Sigmoid colon (tissue), 7 donors: ENCODE measurements around the gene MAGIX. TPM values are rescaled to one million over a fixed set of nuclear protein-coding genes. Genes with fewer than 3 reads are reported as not detected.

Experiments
- DNase-seq: peaks from one replicate; pipeline ENCODE4 v3.0.0-alpha.2; 2019
- H3K27ac ChIP-seq, 4 donors: fragments of 200-600 bp; sonication (generic); one replicate each; pipeline ENCODE4 v1.5.1; 2016 to 2019; ENCODE audit warnings: mild to moderate bottlenecking in 1 of 4
- H3K27me3 ChIP-seq, 3 donors: fragments of 200-600 bp; sonication (generic); one replicate each; pipeline ENCODE4 v1.5.1; 2019; ENCODE audit warnings: mild to moderate bottlenecking in 1 of 3
- H3K36me3 ChIP-seq, 4 donors: fragments of 200-600 bp; sonication (generic); one replicate each; pipeline ENCODE4 v1.5.1; 2016 to 2019
- H3K4me1 ChIP-seq, 4 donors: fragments of 200-600 bp; sonication (generic); one replicate each; pipeline ENCODE4 v1.5.1; 2017 to 2019
- H3K4me3 ChIP-seq, 4 donors: fragments of 200-600 bp; sonication (generic); one replicate each; pipeline ENCODE4 v1.5.1; 2017 to 2019; ENCODE audit warnings: mild to moderate bottlenecking in 2 of 4, moderate library complexity in 1 of 4
- H3K9me3 ChIP-seq, 4 donors: fragments of 200-600 bp in 3 of 4; sonication (generic) in 3 of 4; one replicate each; pipeline versions ENCODE4 v1.5.1 to v1.6.1; 2013 to 2019
- CTCF ChIP-seq, 4 experiments: fragments of 450-650 bp in 3 of 4; fragments of 200-600 bp in 1 of 4; IDR thresholded peaks; one replicate each; pipeline ENCODE4 v1.5.1; 2016 to 2019; ENCODE audit warnings: antibody characterized with exemption in 4 of 4, mild to moderate bottlenecking in 3 of 4, moderate library complexity in 2 of 4
- EP300 ChIP-seq, 4 donors: sonication (generic); formaldehyde crosslinking; IDR thresholded peaks; one replicate each; pipeline ENCODE4 v1.6.1; 2017; ENCODE audit warnings: antibody characterized with exemption in 4 of 4
- POLR2A ChIP-seq, 2 donors: fragments of 450-650 bp; IDR thresholded peaks; one replicate each; pipeline ENCODE4 v1.6.1; 2016; ENCODE audit warnings: antibody characterized with exemption in 2 of 2, mild to moderate bottlenecking in 2 of 2, moderate library complexity in 2 of 2
- POLR2AphosphoS5 ChIP-seq, 4 donors: sonication (generic); formaldehyde crosslinking; IDR thresholded peaks; one replicate each; pipeline ENCODE4 v1.6.1; 2017; ENCODE audit warnings: antibody characterized with exemption in 4 of 4
- WGBS, 2 donors: extraction: QIAGEN DNeasy Blood & Tissue Kit; methylation state at CpG; one replicate each; pipeline ENCODE4 v1.1.7; 2013; 5-methylcytosine and 5-hydroxymethylcytosine counted together
- intact Hi-C: fragments of 100-400 bp; cut with DNase I; formaldehyde crosslinking; loops from one replicate; pipeline ENCODE4 v1.15.1; 2023
- polyA plus RNA-seq, 3 donors: library from polyadenylated mRNA; stranded (reverse); fragments of 200-250 nt; gene quantifications; one replicate each; pipeline ENCODE4 v1.2.3, GENCODE V29; 2013
- small RNA-seq, 3 donors: library from RNA; depleted of rRNA; stranded (forward); fragments of <200 nt; gene quantifications; one replicate each; pipeline ENCODE3, GENCODE V24; 2016
- total RNA-seq, 4 donors: library from RNA; depleted of rRNA; stranded (reverse); fragments of >200 nt; gene quantifications; one replicate each; pipeline ENCODE4 v1.1.0, GENCODE V29; 2016
- donor health status: healthy with polysubstance abuse.
- donor health status: Bipolar disorder and iron deficiency.
- donor health status: healthy.

The MAGIX gene
- total and polyA plus RNA-seq, 7 donors, result 1.4 to 24.0 (median 3.1) TPM

GRCh38 chrX:49212861-49213260 lies 50.3 kb downstream of the MAGIX start:
- TF ChIP-seq POLR2AphosphoS5 (IDR thresholded peaks at IDR 0.05) (no peak), POLR2A (IDR thresholded peaks at IDR 0.05) (no peak), CTCF (IDR thresholded peaks at IDR 0.05) (no peak), EP300 (IDR thresholded peaks at IDR 0.05) (no peak)
- Histone ChIP-seq H3K27ac (no peak overlapping the region), H3K9me3 (no peaks in the 10 kb centered on the region), H3K4me1 (no peaks in the 10 kb centered on the region), H3K36me3 (no peaks in the 10 kb centered on the region), H3K4me3 (no peak overlapping the region), H3K27me3 (no peaks in the 10 kb centered on the region)
- intact Hi-C loops, result no loop called here
- WGBS, 2 donors, result 83 to 84% methylated on average over 1 of the region's 1 CpG
- no peak for DNase-seq

- Histone ChIP-seq H3K4me1 (no peaks in the 10 kb centered on the region), H3K27ac (no peak overlapping the region), H3K9me3 (no peaks in the 10 kb centered on the region), H3K36me3 (no peaks in the 10 kb centered on the region), H3K4me3 (no peak overlapping the region), H3K27me3 (no peaks in the 10 kb centered on the region)
- TF ChIP-seq POLR2AphosphoS5 (IDR thresholded peaks at IDR 0.05) (no peak), POLR2A (IDR thresholded peaks at IDR 0.05) (no peak), EP300 (IDR thresholded peaks at IDR 0.05) (no peak), CTCF (IDR thresholded peaks at IDR 0.05) (no peak)
- DNase-seq, result no peak
- intact Hi-C loops, result no loop called here
- WGBS, 2 donors, result 75 to 85% methylated on average over 2 of the region's 2 CpGs
These were observed 51.9 kb downstream of the MAGIX start for GRCh38 chrX:49214416-49214815.

DNA sequence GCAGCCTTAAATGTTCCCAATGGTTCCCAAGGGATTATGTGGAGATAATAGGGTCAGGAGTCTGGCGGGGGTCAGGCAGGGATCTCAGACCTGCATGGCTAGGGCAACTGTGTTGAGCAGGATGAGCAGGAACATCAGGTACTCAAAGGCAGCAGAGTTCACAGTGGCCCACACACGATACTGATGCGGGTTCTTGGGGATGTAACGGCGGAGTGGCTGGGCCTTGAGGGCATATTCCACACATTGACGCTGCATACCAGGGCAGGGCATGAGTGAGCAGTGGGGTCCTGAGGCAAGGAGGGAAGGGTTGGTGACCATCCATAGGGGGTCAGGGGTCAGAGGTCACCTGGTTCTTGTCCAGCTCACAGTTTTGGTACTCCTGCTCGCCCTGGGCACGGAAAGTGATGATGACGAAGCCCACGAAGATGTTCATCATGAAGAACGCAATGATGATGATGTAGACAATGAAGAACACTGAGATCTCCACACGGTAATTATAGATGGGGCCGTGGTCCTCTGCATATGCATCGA lies 52.5 kb downstream of the MAGIX start:
- Histone ChIP-seq H3K27ac (no peak overlapping the region), H3K36me3 (no peaks in the 10 kb centered on the region), H3K4me1 (no peaks in the 10 kb centered on the region), H3K9me3 (no peaks in the 10 kb centered on the region), H3K4me3 (no peak overlapping the region), H3K27me3 (no peaks in the 10 kb centered on the region)
- TF ChIP-seq EP300 (IDR thresholded peaks at IDR 0.05) (no peak), POLR2AphosphoS5 (IDR thresholded peaks at IDR 0.05) (no peak), POLR2A (IDR thresholded peaks at IDR 0.05) (no peak), CTCF (IDR thresholded peaks at IDR 0.05) (no peak)
- intact Hi-C loops, result no loop called here
- 88% methylated on average over 14 of the region's 14 CpGs for WGBS, 2 donors
- DNase-seq, result no peak

Small RNAs within 50 kb of the gene (small RNA-seq; reads per million reads assigned to genes)
- 0 reads per million in 3 donors for gene RN7SL262P

Other genes with a start within 250 kb of the MAGIX start
- gene PIM2, start 243.7 kb upstream of the MAGIX start, total RNA-seq, result 1 to 10 TPM; 2.4 to 6.9 (median 4.4) TPM
- gene PIM2, start 243.7 kb upstream of the MAGIX start, polyA plus RNA-seq, result 10 to 100 TPM in 1 of 3 donors, 1 to 10 TPM in 2; 6.6 to 42.0 (median 6.7) TPM
- gene OTUD5, start 205.2 kb upstream of the MAGIX start, total RNA-seq, result 10 to 100 TPM; 33.6 to 41.4 (median 38.0) TPM
- gene OTUD5, start 205.2 kb upstream of the MAGIX start, polyA plus RNA-seq, result 10 to 100 TPM; 22.4 to 39.3 (median 24.6) TPM
- 1 to 10 TPM in 3 of 4 donors, under 1 TPM in 1; 0.95 to 2.5 (median 1.3) TPM for gene KCND1, start 190.9 kb upstream of the MAGIX start, total RNA-seq
- 1 to 10 TPM in 1 of 3 donors, not detected in 2; 1.7 TPM for gene KCND1, start 190.9 kb upstream of the MAGIX start, polyA plus RNA-seq
- gene GRIPAP1, start 160.5 kb upstream of the MAGIX start, total RNA-seq, result 10 to 100 TPM; 19.7 to 63.1 (median 29.7) TPM
- 10 to 100 TPM; 14.4 to 42.0 (median 18.3) TPM for gene GRIPAP1, start 160.5 kb upstream of the MAGIX start, polyA plus RNA-seq
- 10 to 100 TPM; 38.3 to 69.8 (median 56.0) TPM for gene TFE3, start 119.4 kb upstream of the MAGIX start, total RNA-seq
- 10 to 100 TPM; 21.0 to 32.6 (median 30.9) TPM for gene TFE3, start 119.4 kb upstream of the MAGIX start, polyA plus RNA-seq
- gene CCDC120, start 103.8 kb upstream of the MAGIX start, total RNA-seq, result 1 to 10 TPM in 3 of 4 donors, under 1 TPM in 1; 0.71 to 3.9 (median 1.3) TPM
- gene CCDC120, start 103.8 kb upstream of the MAGIX start, polyA plus RNA-seq, result 1 to 10 TPM; 4.2 to 7.6 (median 4.2) TPM
- 10 to 100 TPM; 18.2 to 20.2 (median 19.0) TPM for gene PRAF2, start 88.8 kb upstream of the MAGIX start, total RNA-seq
- 10 to 100 TPM in 1 of 3 donors, 1 to 10 TPM in 2; 2.8 to 15.2 (median 8.4) TPM for gene PRAF2, start 88.8 kb upstream of the MAGIX start, polyA plus RNA-seq
- 100 to 1,000 TPM in 1 of 4 donors, 10 to 100 TPM in 3; 78.5 to 102 (median 93.5) TPM for gene WDR45, start 82.9 kb upstream of the MAGIX start, total RNA-seq
- gene WDR45, start 82.9 kb upstream of the MAGIX start, polyA plus RNA-seq, result 10 to 100 TPM; 49.5 to 57.1 (median 55.5) TPM
- 10 to 100 TPM; 14.4 to 25.0 (median 23.6) TPM for gene GPKOW, start 39.0 kb upstream of the MAGIX start, total RNA-seq
- gene GPKOW, start 39.0 kb upstream of the MAGIX start, polyA plus RNA-seq, result 10 to 100 TPM; 23.4 to 24.6 (median 24.3) TPM
- gene PLP2, start 9.1 kb downstream of the MAGIX start, total RNA-seq, result 10 to 100 TPM; 39.0 to 65.1 (median 48.9) TPM
- 100 to 1,000 TPM in 1 of 3 donors, 10 to 100 TPM in 2; 61.7 to 185 (median 88.9) TPM for gene PLP2, start 9.1 kb downstream of the MAGIX start, polyA plus RNA-seq
- gene PRICKLE3, start 23.6 kb downstream of the MAGIX start, total RNA-seq, result 10 to 100 TPM in 2 of 4 donors, 1 to 10 TPM in 2; 7.7 to 13.0 (median 10.4) TPM
- 1 to 10 TPM; 4.8 to 9.8 (median 6.0) TPM for gene PRICKLE3, start 23.6 kb downstream of the MAGIX start, polyA plus RNA-seq
- 10 to 100 TPM in 2 of 4 donors, 1 to 10 TPM in 2; 4.1 to 14.6 (median 10.9) TPM for gene SYP, start 37.4 kb downstream of the MAGIX start, total RNA-seq
- gene SYP, start 37.4 kb downstream of the MAGIX start, polyA plus RNA-seq, result 10 to 100 TPM in 1 of 3 donors, 1 to 10 TPM in 2; 1.2 to 20.2 (median 1.4) TPM
- gene CACNA1F, start 70.6 kb downstream of the MAGIX start, total RNA-seq, result under 1 TPM in 2 of 4 donors, not detected in 2; 0.14 to 0.16 TPM
- gene CACNA1F, start 70.6 kb downstream of the MAGIX start, polyA plus RNA-seq, result under 1 TPM in 2 of 3 donors, not detected in 1; under 0.01 to 0.70 TPM
- 10 to 100 TPM; 11.1 to 15.0 (median 12.6) TPM for gene CCDC22, start 72.7 kb downstream of the MAGIX start, total RNA-seq
- gene CCDC22, start 72.7 kb downstream of the MAGIX start, polyA plus RNA-seq, result 10 to 100 TPM in 1 of 3 donors, 1 to 10 TPM in 2; 9.0 to 16.1 (median 9.6) TPM
- not detected for gene FOXP3, start 102.0 kb downstream of the MAGIX start, total RNA-seq
- 1 to 10 TPM in 1 of 3 donors, not detected in 2; 3.1 TPM for gene FOXP3, start 102.0 kb downstream of the MAGIX start, polyA plus RNA-seq
- gene PPP1R3F, start 107.0 kb downstream of the MAGIX start, total RNA-seq, result 10 to 100 TPM in 2 of 4 donors, 1 to 10 TPM in 2; 8.6 to 13.7 (median 10.1) TPM
- gene PPP1R3F, start 107.0 kb downstream of the MAGIX start, polyA plus RNA-seq, result 1 to 10 TPM; 2.2 to 5.4 (median 3.9) TPM
- gene GAGE10, start 140.9 kb downstream of the MAGIX start, total RNA-seq, result not detected
- not detected for gene GAGE10, start 140.9 kb downstream of the MAGIX start, polyA plus RNA-seq
- gene GAGE12J, start 159.3 kb downstream of the MAGIX start, total RNA-seq, result not detected
- gene GAGE12J, start 159.3 kb downstream of the MAGIX start, polyA plus RNA-seq, result not detected
- not detected for gene GAGE13, start 168.8 kb downstream of the MAGIX start, total RNA-seq
- gene GAGE13, start 168.8 kb downstream of the MAGIX start, polyA plus RNA-seq, result not detected